Measurements from ENCODE around the gene PDZD7.

Gene PDZD7

DNA sequence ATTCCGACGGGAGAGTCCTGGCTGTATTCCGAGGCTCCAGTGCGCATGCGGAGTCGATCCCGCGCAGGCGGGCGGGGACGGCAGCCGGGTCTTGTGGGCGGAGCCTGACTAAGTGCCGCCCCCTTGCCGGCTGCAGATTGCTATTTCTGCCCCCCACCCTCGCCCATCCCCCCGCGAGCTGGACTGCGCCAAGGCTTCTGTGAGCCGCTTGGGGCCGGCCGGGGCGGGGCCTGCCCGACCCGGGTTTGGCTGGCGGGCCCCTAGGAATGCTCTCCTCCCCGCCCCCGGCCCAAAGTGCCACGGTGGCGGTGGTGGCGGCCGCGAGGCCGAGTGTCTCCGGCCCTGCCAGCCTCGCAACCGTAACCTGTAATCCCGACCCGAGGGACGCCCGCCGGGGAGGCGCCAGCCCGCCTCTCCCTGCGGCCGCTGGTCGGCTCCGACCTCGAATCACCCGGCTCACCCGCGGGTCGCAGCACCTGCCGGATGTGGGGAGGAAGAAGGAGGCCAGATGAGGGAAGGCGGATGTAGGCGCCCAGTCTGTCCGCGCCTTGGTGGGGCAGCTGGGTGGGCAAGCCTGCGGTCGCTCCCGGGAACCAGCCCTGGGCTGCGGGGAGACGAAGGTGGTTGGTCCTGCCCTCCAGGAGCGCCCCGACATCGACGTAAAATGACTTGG, 30.2 kb upstream of the PDZD7 start:
- DNase-seq: peak in 1 of 2 experiments; percentile 55

DNA sequence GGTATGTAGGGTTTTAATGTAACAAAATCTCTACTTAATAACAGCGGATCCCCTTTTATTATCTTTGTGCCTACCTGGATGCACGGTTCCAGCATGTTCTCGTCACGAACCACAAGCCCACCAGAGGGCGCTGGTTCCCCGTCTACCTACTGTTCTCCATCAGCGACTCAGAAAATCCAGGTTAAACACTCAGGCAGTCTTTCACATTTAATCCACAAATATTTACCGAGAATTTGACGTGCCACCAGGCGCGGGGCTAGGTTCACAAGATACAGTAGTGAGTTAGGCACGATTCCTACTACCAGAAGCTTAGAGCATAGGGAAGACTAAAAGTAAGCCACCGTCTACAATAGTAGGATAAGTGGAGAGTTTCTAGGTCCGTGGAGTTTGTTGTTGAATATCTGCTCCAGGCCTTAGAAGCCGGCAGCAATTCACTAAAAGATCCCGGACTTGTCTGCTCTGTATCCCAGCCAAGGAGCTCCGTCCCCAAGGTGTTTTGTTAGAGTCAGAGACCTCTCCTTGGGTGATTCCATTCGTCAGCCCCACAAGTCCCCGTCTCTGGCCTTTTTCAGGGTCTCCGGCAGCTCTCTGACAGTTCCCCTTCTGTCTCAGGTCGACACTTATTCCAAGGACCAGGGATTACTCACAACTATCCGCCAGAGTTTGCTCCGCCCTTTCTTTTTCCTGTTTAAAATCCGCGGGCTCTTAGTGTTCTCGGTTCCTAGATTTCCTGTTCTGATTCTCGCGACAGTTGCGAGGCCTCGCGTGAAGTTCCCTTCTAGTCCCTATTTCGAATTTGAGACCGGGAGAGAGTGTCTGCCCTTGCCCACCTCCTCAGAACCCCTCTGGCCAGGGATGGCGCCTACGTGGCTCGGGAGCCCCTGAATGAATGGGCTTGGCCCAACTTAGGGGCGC, 29.4 kb upstream of the PDZD7 start:
- DNase-seq: peak in 1 of 2 experiments; percentile 55

DNA sequence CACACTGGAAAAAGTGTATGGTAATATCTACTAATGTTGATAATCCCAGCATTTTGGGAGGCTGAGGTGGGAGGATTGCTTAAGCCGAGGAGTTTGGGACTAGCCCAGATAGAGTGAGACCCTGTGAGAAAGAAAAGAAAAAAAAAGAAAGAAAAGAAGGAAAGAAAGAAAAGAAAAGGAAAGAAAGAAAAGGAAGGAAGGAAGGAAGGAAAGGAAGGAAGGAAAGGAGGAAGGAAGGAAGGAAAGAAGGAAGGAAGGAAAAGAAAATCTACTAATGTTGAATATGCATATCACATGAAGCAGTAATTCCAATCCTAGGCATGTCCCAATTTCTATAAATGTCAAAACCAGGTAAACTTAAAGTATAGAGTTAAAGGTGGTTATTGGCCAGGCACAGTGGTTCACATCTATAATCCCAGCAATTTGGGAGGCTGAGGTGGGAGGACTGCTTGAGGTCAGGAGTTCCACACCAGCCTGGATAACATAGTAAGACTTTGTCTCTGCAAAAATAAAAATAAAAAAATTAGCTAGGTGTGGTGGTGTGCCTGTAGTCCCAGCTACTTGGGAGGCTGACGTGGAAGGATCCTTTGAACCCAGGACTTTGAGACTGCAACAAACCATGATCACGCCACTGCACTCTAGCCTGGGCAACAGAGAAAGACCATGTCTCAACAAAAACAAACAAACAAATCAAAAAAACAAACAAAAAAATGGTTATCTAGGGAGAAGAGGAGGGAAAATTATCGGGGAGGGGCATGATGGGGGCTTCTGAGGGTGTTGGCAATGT, 25.6 kb upstream of the PDZD7 start:
- DNase-seq: no peak

DNA sequence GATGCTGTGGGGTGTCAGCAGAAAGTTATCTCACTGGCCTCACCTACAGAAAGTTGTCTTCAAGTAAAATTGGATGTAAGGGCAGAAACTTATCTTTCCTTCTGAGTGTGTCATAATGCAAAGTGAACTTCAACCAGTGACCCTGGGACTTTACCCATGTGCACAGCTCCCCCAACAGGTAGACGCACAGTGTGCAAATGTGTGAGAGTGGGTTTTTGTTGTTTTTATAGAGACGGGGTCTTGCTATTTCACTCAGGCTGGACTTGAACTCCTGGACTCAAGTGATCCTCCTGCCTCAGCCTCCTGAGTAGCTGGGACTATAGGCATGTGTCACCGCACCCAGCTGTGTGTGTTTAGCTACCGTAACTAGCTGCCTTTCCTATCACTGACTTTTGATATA, 24.5 kb upstream of the PDZD7 start:
- DNase-seq: no peak

GRCh38 chr10:101054876-101055275, 23.9 kb upstream of the PDZD7 start:
- DNase-seq: no peak

DNA sequence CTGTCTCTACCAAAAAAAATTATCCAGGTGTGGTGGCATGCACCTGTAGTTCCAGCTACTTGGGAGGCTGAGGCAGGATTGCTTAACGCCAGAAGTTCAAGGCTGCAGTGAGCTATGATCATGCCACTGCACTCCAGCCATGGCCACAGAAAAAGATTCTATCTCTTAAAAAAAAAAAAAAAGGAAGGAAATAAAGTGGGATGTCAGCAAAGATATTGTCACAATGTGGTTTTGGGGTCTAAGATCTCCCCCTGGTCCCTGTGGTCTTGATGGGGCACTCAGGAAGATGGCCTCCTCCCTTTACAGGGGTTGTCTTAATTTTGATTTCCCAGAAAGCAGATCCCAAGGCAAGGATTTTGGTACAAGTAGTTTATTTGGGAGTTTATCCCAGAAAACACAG, 23.4 kb upstream of the PDZD7 start:
- no peak for DNase-seq

GRCh38 chr10:101053516-101053915, 22.6 kb upstream of the PDZD7 start:
- no peak for DNase-seq

DNA sequence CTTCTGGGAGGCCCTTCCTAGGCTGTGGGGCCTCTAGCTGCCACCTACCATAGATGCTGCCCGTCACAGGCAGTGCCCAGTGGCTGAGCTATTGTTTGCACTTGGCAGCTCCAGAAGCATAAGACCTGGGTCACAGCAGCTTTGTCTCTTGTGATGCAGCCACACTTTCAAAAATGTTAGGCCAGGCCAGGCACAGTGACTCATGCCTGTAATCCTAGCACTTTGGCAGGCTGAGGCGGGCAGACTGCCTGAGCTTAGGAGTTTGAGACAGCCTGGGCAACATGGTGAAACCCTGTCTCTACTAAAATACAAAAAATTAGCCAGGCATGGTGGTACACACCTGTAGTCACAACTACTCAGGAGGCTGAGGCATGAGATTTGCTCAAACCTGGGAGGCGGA, 21.4 kb upstream of the PDZD7 start:
- no peak for DNase-seq

DNA sequence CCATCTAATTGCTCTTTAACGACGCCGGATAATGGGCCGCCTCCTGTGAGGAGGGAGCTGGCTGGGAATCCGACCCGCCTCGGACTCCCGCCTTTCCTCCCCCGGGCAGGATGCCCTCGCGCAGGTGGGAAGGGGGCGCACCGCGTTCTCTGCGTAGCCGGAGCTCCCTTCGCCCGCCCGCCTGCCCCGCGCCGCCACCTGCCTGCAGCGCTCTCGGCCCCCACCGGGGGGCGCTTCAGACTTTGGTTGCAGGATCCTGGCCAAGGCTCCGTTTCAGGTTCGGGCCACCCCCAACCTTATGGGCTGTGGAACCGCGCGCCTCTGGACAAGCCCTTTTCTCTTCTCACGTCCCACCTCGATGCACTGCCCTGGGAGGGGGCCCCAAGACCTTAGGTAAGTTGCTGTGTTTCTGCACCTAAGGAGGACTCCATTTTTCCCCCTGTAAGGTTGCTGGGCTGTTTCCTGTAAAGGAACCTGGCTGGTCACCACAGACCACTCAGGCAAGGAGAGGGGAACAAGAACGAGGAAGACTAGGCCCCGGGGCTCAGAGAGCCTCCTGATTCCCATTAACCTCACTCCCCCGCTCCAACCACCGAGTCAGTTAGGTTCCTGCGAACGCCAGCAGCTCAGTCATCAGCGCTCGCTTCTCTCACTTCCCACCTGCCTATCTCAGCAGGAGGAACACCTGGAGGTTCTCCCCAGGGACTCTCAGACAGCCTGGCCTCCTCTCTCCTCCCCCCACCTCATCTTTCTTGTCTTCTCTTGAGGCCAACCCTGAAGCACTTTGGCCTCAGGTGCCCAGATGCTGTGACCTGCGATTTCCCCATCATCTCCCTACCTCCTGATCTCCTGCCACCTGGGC, 19.5 kb upstream of the PDZD7 start:
- no peak for DNase-seq

DNA sequence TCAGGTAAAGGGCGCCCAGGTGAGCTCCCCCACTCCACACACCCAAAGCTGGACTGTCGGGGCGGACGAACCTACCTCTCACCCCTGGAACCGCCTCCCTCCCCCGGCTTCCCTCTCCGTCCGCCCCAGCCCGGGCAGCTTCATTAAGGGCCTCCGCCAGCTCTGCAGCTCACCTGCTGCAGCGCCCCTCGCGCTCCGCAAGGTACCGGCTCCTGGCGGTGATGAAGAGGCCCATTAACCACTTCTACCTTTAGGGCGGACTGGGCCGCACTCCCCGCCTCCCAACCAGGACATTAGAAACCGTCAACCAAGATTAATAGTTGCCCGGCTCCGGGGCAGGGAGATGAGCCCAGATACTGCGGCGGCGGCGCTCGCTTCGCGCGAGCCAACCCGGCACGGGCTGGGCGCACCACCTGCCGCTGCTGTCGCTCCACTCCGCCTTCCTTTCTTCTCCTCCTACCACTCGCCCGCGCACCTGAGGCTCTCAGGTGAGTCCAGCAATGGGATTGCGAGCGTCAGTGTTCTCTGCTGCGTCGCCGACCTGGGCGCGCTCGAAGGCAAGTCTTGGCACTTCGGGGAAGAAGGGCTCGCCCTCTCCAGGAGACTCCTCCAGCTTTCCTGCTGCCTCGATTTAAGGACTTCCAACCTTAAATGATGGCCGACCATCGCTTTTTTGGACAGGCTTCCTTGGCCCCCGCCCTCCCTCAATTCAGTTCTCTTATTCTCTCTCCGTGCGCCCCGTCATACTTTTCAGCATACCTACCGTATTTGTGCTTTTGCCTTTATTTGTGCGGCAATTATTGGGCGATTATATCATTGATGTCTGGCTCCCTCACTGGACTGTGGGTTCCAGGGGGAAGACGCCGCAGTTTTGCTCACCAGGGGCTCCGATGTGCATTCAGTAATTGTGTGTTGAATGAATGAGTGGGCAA, 17.3 kb upstream of the PDZD7 start:
- no peak for DNase-seq

GRCh38 chr10:101047268-101047667, 16.3 kb upstream of the PDZD7 start:
- DNase-seq: no peak

DNA sequence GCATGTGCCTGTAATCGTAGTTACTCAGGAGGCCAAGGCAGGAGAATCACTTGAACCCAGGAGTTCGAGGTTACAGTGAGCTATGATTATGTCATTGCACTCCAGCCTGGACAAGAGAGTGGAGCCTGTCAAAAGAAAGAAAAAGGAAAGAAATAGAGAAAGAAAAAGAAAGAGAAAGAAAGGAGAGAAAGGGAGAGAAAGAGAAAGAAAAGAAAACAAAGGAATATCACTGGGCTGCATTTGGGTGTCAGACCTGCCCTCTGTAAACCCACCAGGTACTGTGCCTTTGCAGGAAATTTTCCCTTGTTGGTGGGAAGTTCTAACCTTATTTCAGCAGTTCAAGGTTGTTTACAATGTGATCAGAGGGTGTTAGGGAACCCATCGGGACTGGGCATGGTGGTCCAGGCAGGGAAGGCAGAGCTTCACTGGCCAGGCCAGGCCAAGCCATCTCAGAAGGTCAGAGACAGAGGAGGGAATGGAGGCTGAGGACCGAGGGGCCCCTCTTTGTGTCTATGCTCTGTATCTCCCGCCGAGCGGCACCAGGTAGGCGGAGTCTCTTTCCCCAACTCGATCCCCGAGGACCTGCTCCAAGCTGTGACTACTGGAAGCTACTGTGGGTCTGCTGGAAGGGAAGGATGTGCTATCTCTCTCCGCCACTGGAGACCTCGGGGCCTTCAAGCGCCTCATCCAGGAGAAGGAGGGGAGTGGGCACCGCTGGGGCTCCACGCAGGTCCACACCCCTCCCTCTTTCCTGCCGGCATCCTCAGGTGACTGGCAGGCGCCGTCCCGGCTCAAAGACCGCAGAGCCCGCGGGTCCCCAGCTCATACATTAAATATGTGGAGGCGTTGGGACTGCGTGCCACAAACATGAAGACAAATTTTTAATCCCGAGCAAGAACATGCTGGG, 15.7 kb upstream of the PDZD7 start:
- no peak for DNase-seq

GRCh38 chr10:101044117-101044516, 13.2 kb upstream of the PDZD7 start:
- DNase-seq: no peak

DNA sequence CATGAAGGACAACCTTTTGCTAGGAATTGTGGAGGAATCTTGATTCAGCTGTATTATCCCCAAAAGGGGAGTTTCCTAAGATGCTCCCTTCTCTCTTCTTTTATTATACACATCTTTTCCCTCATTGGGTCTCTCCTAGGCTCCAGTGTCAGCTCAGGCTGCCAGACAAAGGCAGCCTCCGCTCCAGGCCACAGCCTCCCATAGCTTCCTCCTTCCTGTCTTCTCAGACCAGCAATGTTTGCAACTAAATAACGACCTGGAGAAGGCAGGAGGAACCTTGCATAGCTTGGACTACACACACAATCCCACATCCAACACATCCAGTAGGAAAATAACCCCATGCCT, 12.4 kb upstream of the PDZD7 start:
- no peak for DNase-seq

DNA sequence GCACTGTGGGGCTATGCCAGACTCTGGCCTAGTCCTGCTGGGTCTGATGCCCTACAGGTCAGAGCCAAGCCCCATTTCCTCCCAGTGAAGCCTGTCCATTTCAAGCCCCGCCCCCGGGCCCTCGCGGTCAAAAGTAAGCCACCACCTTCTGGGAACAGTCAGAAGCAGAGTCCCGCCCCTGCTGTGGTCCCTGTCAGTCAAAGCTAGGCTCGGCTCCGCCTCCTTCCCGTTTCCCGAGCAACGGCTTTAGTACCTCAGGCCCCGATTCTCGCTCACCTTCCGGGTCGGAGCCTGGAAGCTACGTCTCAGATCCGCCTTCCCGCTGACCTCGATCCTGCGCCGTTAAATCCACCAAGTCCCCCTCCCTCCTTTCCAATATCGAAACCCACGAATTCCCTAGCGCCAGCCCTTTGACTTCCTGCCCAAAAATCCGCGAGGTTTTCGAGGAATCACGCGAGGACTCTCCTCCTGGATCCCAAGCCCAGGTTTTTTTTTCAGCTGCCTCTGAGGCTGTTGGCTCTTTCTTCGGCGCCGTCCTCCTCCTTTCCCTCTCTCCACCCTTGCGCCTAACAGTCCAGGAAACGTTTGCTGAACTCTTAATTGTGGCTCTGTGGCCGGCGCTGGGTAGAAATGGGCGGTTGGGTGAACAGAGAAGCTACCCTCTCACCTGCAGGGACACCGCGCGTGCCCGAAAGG, 11.9 kb upstream of the PDZD7 start:
- peak; percentile 59 to 79 for DNase-seq

GRCh38 chr10:101042118-101042517, 11.2 kb upstream of the PDZD7 start:
- no peak for DNase-seq

- DNase-seq: peak in 1 of 2 experiments; percentile 67
Measured at GRCh38 chr10:101041252-101041761, 10.4 kb upstream of the PDZD7 start.

DNA sequence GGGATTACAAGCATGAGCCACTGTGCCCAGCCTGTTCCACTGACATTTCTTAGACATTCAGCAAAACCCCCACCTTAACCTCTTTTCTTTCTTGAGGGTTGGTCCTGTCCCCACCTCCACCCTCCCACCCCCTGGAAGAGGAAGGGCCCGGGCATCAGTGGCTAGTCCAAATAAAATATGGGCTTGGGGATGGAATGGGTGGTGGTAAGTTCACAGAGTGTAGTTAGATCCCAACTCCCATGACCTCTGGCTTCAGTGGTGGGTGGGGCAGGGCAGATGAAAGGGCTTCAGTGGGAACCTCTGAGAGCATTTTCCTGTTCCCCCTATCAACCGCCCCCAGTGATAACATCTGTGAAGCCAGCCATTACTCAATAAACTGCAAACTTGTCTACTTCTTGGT, 9.9 kb upstream of the PDZD7 start:
- DNase-seq: no peak

- DNase-seq: no peak
Measured at GRCh38 chr10:101040061-101040460, 9.1 kb upstream of the PDZD7 start.

Data from cerebellar nuclear complex (tissue), 1 donor.